Stimulated activated CD8-positive, alpha-beta memory T cell treated with anti-CD3 and anti-CD28 coated beads, Interleukin-7, amount 100 ng/mL, for 48 hours (primary cell): ENCODE results near the gene PLEKHG5.
"Not testable (repeated sequence)": the region's sequence is repeated elsewhere in the genome, so short reads cannot be mapped to it uniquely, and the experiment has no call there.

Experiments used
- DNase-seq, 2 donors: peaks; one replicate each; pipeline ENCODE4 v3.0.0-alpha.2; 2020; ENCODE audit warnings: low read depth in 1 of 2; ENCODE audit errors: extremely low read depth in 1 of 2

The PLEKHG5 gene

DNA sequence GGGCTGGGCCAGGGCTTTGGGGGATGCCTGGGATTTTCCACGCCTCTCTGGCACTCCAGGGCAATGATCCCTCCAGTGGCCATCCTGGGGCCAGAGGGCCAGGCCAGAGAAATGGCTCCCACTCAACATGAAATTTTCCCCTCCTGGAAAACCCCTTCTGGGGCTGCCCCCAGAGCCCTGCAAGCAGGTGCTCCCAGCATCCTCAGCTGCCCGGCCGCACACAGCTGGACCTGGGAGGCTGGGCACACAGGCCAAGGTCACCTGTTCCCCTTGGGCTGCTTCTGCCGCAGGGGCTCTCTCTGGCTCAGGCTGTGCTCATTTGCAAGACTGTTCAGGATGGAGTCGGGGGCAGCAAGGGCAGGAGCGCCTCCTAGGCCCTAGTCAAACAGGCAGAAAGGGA is 63.0 kb downstream of the PLEKHG5 start:
- not testable (repeated sequence) for DNase-seq

DNA sequence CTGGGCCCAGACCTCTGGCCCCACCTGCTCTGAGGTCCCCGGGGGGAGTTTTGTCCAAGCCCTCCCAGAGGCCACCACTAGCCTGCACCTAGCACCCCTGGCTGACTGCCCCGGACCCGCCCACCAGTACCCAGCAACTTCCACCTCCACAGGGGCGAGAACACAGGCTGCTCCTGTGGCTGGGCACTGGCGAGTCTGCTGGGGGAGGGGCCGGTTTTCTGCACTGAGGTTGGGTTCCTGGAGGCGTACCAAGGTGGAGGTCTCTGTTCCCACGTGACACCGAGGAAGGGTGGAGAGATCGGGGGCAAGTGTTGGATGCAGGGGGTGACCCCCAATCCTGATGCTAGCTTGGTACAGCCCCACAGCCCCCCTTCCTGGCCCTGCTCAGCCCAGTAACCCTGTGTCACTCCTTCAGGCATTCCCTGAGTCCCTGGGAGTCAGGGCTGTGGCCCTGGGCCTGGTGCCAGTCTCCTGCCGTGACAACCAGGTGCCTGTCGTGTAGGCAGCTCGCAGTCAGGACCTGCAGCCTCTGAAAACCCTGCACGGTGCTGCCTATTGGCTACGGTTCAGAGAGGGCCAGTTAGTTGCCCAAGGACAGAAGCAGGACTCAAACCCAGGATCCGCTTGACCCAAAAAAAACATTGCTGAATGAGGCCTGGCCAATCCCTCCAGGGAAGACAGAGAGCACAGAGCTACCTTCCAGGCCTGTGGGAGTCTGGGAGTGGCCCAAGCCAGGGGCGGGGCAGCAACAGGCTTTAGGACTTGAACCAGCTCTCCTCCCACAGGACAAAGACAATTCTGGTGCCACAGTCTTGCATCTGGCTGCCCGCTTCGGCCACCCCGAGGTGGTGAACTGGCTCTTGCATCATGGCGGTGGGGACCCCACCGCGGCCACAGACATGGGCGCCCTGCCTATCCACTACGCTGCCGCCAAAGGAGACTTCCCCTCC is 63.8 kb downstream of the PLEKHG5 start:
- no peak for DNase-seq

DNA sequence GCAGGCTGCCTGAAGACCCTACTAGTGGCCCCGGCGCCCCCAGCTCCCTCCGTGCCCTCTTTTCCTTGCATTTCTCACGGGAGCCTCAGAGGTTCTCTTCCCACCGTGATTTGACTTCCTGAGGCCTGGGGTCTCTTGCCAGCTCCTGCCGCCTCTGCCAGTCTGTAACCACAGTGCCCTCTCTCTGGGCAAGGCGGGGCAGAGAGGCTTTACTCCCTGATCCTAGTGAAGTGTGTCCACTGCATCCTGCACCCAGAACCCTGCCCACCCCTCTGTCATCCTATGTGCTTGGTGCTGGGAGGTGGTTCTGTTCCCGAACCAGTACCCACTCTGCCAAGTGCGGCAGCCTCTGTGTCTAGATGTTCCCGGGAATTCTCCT is 64.5 kb downstream of the PLEKHG5 start:
- no peak for DNase-seq

DNA sequence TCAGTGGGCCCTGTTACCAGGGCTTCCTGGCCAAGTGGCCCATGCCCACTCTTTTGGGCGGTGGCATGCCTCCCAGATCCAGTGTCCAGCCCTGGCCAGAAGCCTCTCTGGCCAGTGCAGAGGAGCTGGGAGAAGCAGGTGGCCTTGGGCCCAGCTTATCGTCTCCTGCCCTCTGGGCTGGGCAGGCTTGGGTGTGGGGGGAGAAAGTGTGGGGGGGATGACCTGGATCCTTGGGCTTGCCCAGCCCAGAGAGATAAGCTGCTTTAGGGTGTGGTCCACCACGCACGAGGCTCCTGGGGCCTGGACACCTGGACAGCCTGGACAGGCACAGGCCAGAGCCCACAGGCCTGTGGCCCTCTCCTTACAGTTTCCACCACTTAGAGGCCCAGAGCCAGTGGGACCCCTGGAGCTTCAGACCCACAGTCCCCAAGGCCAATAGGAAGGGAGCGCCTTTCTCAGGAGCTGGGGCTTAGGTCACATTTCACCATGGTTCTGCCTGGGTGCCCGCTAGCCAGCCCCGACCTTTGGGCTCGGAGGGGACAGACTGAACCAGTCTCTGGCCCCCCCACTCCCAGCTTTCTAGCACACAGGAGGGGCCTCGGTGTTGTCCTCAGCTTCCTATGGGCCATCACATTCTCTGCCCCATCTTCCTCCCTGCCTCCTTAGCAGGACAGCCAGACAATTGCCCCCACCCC is 65.0 kb downstream of the PLEKHG5 start:
- no peak for DNase-seq

DNA sequence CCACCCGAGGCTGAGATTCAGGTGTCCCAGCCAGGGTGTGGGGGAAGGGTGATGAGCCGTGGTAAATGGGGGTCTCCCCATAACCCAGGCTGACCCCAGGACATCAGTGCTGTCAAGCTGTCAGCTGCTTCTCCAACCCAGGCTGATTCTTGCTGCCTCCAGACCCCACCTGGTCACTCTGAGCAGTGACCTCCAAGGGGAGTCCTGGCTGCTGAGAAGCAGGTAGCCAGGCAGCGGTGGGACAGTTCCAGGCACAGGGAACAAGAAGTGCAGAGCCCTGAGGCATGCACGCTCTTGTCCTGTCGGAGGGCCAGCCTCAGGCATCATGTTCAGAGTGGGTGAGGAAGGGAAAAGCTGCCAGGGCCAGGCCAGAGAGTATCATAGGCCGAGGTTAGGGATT is 65.8 kb downstream of the PLEKHG5 start:
- DNase-seq: no peak

DNA sequence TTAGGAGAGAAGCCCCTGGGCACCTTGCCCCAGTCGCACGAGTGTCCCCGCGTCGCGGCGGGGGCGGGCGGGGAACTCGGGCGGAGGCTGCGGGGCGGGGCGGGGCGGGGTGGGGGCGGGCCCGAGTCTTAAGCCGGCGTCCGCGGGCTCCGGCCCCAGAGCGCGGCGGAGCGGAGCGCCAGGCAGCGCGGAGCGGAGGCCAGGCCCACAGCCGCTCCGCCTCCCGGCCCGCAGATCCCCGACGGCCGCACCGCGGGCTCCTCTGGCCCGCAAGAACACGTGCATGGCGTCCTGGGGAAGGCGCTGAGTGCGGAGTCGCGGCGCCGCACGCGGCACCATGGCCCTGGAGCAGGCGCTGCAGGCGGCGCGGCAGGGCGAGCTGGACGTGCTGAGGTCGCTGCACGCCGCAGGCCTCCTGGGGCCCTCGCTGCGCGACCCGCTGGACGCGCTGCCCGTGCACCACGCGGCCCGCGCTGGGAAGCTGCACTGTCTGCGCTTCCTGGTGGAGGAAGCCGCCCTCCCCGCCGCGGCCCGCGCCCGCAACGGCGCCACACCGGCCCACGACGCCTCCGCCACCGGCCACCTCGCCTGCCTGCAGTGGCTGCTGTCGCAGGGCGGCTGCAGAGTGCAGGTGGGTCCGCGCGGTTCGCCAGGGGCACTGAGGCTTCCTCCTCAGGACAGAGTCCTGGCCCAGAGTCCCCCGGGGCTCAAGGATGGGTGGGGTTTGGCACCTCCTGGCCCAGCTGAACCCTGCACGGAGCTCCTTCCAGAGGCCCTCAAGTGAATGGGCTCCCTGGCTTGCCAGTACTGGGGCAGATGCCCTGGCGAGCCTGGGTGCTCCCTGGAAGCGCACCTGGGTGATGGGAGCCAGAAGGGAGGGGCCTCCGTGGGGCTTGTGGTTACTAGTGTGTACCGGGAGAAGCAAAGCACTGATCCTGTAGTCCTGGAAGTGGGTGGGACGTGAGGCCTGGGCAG is 66.6 kb downstream of the PLEKHG5 start, which contains the start of gene ESPN:
TSS of gene ESPN (plus strand) at position 158 of the 975 bp plus-strand sequence. CDS start at position 338, 180 bp downstream.
- no peak for DNase-seq

DNA sequence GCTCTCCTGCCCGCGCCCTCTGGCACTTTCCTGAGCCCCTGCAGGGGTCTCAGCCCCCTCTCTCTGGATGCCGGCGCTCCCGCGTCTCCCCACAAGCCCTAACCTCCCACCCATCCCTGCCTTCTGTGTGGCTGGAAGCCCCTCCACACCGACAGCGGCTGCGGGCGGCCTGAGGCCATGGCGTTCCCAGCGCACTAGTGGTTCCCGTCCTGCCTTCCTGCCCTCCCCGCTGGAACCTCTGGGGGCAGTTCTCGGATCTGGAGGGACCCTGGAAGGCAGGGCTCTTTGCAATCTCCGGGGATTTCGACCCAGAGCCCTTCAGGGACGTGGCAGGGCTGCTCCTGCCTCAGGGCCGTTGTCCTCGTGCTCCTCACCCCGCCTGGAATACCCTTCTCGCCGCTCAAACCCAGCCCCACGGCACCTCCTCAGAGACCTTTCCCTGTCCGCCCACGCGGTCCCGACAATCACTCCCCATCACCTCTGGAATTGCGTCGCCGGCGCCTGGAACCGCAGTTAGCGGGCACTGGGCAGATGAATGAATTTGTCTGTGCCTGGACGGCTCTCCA is 67.4 kb downstream of the PLEKHG5 start:
- no peak for DNase-seq

DNA sequence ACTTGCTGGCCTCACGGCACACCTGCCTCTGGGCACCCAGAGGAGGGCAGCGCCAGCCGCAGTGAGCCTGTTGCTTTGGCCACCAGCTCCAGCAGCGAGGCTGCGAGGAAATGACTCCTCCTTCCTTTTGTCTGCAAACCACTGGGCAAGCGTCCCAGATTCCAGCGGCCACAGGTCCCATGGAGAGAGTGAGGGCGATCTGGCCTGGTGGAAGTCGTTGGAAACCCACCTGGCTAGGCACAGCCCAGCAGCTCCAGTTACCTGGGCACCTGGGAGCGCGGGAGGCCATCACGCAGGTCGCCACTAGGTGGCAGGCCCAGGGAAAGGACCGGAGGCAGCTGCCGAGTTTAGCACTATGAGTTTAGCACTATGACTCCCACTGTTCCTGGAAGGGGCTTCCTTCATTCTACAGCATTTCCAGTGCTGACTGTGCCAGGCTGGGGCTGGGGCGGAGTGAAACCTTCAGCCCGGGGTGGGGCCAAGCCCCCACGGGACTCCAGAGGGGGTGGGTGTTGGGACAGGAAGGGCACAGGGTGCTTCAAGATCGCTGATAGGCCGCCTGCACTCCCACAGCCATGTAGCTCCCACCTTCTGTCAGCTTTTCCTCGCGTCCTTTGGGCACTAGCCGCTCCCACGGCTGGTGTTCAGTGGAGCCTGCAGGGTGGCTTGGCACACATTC is 68.0 kb downstream of the PLEKHG5 start:
- peak; percentile 30 to 48 for DNase-seq

DNA sequence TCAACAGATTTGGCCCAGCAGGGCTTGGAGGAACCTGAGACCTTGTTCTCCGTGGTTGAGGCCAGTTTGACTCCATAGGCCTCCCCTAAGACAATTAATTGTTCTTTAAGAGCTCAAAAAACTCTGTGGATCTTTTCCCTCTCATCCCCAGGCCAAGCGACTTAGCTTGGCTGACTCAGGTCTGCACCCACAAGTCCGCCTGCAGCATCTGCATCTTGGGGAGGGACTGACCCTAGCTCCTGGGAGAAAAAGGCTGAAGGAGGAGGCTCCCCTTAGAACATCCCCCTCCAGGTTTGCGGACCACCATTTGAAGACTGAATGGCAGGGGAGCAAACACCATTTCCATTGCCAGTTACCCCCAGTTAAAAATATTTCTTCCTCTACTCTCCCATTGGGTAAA is 70.2 kb downstream of the PLEKHG5 start:
- no peak for DNase-seq

DNA sequence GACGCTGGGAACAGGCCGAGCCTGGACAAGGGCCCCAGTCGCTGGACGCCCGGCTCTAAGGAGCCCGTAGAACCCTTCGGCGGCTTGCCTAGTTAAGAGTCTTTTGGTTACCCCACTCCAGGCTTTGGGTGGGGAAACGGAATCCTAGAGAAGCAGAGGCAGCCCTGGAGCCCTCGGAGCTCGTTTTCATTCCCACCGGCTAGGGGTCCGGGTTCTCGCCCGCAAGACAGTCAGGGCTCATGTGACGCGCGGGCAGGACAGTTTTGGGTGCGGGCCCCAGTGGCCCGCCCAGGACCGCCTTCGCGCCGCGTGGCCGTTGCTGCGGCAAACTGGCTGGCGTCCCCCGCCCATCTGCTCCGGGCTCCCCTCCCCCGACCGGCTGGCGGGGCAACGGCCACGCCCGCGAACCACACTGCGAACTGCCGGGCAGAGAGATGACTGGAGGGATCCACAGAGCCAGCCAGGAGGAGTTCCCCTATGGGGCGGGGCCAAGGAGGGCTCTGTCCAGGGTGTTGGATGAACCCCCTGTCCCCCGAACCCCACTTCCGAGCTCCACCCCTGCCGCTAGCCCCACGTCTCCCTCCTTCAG is 70.9 kb downstream of the PLEKHG5 start:
- DNase-seq: no peak

DNA sequence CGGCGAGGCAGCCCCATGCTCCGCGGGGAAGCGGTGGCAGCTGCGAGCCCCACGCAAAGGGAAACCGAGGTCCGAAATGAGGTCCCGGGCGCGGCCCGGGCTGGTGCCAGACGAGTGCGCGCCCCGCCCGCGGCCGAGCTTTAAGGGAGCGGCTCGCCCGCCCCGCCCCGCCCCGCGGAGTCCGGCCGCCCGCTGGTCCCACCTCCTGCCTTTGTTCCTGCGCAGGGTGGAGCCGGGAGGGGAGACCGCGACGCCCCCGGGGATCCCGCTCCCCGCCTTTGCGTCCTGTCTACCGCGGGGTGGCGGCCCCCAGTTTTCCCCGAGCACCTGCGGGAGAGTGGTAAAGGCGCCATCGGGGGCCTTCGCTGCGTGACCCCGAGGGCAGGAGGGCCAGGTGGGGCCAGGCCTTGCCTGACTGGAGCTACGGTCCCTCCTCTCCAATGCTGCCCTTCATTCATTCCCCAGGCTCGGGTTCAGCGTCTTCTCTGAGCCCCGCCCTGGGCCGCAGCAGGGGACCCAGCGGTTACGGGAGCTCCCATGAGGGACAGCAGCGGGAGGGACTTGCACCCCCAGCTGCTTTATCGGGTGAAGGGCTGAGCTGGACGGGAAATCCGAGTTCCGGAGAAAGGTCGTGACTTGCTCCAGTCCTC is 71.5 kb downstream of the PLEKHG5 start, which contains the start of gene HES2:
TSS of gene HES2 (minus strand) at position 116 of the 650 bp plus-strand sequence. CDS start at position 17, 99 bp downstream.
- DNase-seq: no peak

DNA sequence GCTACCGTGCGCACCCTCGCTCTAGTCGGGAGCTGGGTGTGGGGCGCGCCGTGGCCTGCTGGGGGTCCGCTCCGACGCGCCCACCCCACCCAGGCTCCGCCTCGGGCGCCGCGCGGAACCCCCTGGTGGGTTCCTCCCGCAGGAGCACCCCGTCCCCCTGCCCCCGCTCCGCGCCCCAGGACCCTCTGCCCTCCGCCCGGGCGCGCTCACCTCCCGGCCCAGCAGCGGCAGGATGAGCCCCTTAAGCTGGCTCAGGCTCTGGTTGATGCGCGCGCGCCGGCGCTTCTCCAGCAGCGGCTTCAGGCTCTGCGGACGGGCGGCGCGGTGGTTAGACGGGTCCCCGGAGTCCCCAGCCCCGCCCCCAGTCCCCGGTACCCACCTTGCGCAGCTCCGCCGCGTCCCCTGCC is 72.1 kb downstream of the PLEKHG5 start:
- DNase-seq: no peak

DNA sequence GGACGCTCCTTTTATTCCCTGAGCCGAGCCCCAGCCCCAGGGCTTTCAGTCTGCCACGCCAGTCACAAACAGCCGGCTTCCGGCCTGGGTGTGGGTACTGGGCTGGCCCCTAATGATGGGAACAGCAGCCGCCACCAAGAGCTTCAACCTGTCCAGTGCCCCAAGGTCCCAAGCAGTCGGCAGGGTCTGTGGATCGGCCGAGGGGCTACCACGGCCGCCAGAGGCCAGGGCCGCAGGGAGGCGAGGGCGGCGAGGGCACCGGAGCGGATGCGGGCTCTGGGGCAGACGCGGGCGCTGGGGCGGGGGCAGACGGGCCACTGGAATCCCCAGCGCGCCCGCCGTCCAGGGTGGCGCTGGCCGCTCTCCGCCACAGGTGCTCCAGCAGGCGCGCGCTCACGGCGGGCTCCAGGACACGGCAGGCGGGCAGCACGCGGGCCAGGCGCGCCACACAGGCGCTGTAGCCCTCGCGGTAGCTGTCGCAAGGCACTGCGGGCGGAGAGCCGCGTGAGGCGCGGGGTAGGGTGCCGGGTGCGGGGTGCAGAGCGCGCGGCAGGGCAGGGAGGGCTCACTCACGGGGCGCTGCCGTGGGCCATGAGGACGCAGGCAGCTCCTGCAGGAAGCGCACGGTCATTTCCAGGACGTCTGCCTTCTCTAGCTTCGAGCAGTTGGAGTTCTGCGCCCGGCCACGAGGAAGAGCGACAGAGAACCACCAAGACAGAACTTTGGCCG is 72.6 kb downstream of the PLEKHG5 start:
- no peak for DNase-seq

DNA sequence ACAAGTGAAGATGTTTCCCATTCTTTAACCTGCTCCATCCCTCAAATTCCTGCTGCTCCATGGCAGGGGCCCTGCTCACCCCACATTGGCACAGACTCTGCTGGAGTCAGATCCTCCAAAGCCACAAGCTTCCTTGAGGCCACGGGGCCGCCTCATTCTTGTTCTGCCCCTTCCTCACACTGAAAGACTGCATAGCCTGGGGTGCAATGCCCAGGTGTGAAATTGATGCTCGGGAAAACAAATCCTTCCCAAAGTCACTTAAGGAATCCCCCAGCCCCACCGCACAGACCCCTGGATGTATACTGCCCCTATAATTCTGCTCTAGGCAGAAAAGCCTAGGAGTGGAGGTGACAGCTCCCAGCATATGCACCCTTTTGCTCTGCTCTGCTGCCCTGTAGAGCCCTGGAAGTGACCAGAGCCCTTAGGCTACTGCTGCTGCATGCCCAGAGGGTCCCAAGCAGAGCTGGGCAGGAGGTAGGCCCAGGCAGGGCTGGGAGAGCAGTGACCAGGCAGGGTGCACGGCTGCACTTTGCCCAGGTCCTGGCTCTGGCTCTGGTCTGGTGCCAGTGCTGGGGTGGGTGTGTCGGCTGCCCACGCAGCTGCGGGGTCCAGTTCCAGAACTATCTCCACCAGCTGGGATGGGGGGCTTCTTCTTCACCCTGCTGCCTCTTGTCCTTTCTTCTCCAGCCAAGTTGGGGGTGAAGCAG is 73.4 kb downstream of the PLEKHG5 start:
- DNase-seq: no peak
